ENCODE results near the gene NEDD4L. TPM values are rescaled to one million over a fixed set of nuclear protein-coding genes. Genes with fewer than 3 reads are reported as not detected.

The NEDD4L gene
- total RNA-seq, 3 donors from 2014 or later: 161 to 309 (median 256) TPM

GRCh38 chr18:58104096-58104495 is 60.1 kb downstream of the NEDD4L start:
- ATAC-seq (no peak), DNase-seq (no peak)
- Histone ChIP-seq H3K4me3 (no peak overlapping the region), H3K36me3 (ENCODE audit: low read depth) (no peaks in the 10 kb centered on the region), H3K4me1 (ENCODE audit: low read depth) (peaks cover 20% of the 10 kb centered on the region), H3K9me3 (no peaks in the 10 kb centered on the region)
- no peak for TF ChIP-seq CTCF (IDR thresholded peaks at IDR 0.05)
- intact Hi-C loops (cut with DNase I, micrococcal nuclease): no loop called here

DNA sequence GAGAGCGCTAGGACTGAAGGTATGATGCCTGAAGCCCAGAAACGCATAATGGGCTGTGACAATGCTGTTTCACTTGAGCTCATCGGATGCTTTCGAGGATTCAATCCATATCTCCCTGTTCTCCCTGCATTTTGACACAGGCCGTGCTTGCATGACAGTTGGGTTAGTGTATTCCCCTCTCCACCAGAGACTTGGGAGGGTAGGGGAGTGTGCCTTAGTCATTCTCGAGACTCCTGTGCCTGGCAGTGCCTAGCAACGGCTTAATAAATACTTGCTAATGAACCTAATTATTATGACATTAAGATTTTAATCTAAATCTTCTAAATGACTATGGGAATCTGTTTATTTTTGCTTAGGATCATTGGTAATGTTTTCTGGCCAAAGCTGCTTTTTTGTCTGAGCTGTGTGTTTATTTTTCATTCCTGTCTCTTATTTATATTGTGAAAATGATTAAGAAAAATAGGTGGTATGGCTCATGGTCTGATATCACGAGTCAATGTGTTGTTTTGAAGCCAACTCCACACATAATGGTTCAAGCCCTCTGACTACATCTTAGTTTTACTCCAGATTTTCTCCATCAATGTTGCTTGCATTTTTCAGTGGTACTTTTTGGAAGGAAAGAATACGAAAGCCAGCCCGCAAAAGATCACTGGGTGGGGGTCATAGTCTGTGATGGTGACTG is 61.3 kb downstream of the NEDD4L start:
- H3K4me1 ChIP-seq (ENCODE audit: low read depth): peaks cover 12% of the 10 kb centered on the region
- DNase-seq (no peak), ATAC-seq (no peak)
- H3K9me3 ChIP-seq: no peaks in the 10 kb centered on the region
- intact Hi-C loops (cut with DNase I, micrococcal nuclease): no loop called here
- no peaks in the 10 kb centered on the region for H3K36me3 ChIP-seq (ENCODE audit: low read depth)
- no peak overlapping the region for H3K4me3 ChIP-seq
- TF ChIP-seq CTCF (IDR thresholded peaks at IDR 0.05): no peak

GRCh38 chr18:58105888-58106260 is 61.8 kb downstream of the NEDD4L start:
- ATAC-seq (peak; percentile 9), DNase-seq (no peak)
- Histone ChIP-seq H3K9me3 (no peaks in the 10 kb centered on the region), H3K36me3 (ENCODE audit: low read depth) (no peaks in the 10 kb centered on the region), H3K4me1 (ENCODE audit: low read depth) (peaks cover 8% of the 10 kb centered on the region), H3K4me3 (no peak overlapping the region)
- no peak for TF ChIP-seq CTCF (IDR thresholded peaks at IDR 0.05)
- intact Hi-C loops (cut with DNase I, micrococcal nuclease): no loop called here

DNA sequence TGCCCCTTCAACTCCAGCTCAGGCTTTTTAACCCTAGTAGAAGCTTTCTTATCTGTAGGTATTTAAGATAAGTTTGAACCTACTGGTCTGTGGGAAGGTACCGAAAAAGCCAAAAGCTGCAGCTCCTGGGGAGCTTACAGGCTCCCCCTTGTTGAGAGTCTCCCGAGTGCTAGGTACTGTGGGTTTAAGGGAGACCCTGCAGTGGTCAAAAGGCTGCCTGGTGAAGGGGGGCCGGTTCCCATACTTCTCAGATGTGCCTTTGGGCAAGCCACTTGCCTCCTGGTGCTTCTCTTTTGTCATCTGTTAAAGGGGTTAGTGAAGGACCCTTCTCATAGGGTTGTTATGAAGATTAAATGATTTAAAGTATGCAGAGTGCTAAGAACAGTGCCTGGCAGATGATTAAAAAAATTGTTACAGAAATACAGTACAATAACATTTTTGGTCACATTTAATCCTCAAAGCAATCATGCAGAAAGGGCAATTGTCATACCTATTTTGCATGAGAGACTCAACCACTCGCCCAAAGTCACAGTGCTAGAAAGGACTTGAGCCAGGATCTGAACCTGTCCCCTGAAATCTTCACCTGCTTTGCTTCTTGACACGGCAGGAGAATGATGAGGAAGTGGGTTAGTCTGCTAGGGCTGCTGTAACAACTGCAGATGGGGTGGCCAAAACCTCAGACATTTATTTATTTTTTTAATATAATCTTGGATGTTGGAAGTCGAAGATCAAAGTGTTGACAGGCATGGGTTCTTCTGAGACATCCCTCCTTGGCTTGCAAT is 62.5 kb downstream of the NEDD4L start:
- Histone ChIP-seq H3K9me3 (no peaks in the 10 kb centered on the region), H3K36me3 (ENCODE audit: low read depth) (no peaks in the 10 kb centered on the region), H3K4me1 (ENCODE audit: low read depth) (peaks cover 7% of the 10 kb centered on the region), H3K4me3 (no peak overlapping the region)
- intact Hi-C loops (cut with DNase I, micrococcal nuclease): no loop called here
- ATAC-seq: no peak
- no peak for DNase-seq
- TF ChIP-seq CTCF (IDR thresholded peaks at IDR 0.05): no peak

GRCh38 chr18:58109256-58109655 is 65.2 kb downstream of the NEDD4L start:
- no peak for TF ChIP-seq CTCF (IDR thresholded peaks at IDR 0.05)
- DNase-seq (no peak), ATAC-seq (no peak)
- no peaks in the 10 kb centered on the region for H3K9me3 ChIP-seq
- no peaks in the 10 kb centered on the region for H3K4me1 ChIP-seq (ENCODE audit: low read depth)
- H3K36me3 ChIP-seq (ENCODE audit: low read depth): no peaks in the 10 kb centered on the region
- intact Hi-C loops (cut with DNase I, micrococcal nuclease): no loop called here
- H3K4me3 ChIP-seq: no peak overlapping the region
